ENCODE results near the gene SH2D4B. TPM values are rescaled to one million over a fixed set of nuclear protein-coding genes. Genes with fewer than 3 reads are reported as not detected.

SH2D4B gene
- total and polyA plus RNA-seq, 7 donors: 0.06 to 0.33 TPM; not detected in 5

GRCh38 chr10:80580638-80581468, 43.2 kb downstream of the SH2D4B start:
- no peaks in the 10 kb centered on the region for H3K36me3 ChIP-seq
- H3K4me1 ChIP-seq: no peaks in the 10 kb centered on the region
- no peak overlapping the region for H3K27ac ChIP-seq
- 83 to 89% methylated on average over 7 of the region's 7 CpGs for WGBS, 2 donors
- intact Hi-C loops (cut with DNase I): no loop called here
- DNase-seq: no peak
- peaks cover 0 to 3% (median 0%) of the 10 kb centered on the region in 4 donors for H3K9me3 ChIP-seq
- no peak overlapping the region for H3K4me3 ChIP-seq
- no peak for TF ChIP-seq EP300 (IDR thresholded peaks at IDR 0.05)
- TF ChIP-seq CTCF (IDR thresholded peaks at IDR 0.05): no peak
- TF ChIP-seq POLR2A (IDR thresholded peaks at IDR 0.05): no peak
- TF ChIP-seq POLR2AphosphoS5 (IDR thresholded peaks at IDR 0.05): no peak
- H3K27me3 ChIP-seq: no peaks in the 10 kb centered on the region

- no peak overlapping the region for H3K4me3 ChIP-seq
- H3K4me1 ChIP-seq: no peaks in the 10 kb centered on the region
- no peaks in the 10 kb centered on the region for H3K36me3 ChIP-seq
- no peak for DNase-seq
- intact Hi-C loops (cut with DNase I): no loop called here
- H3K27ac ChIP-seq: no peak overlapping the region
- 22 to 56% methylated on average over 5 of the region's 5 CpGs for WGBS, 2 donors
- TF ChIP-seq POLR2A (IDR thresholded peaks at IDR 0.05) (no peak), EP300 (IDR thresholded peaks at IDR 0.05) (no peak), CTCF (IDR thresholded peaks at IDR 0.05) (no peak), POLR2AphosphoS5 (IDR thresholded peaks at IDR 0.05) (no peak)
- no peaks in the 10 kb centered on the region for H3K27me3 ChIP-seq
- H3K9me3 ChIP-seq: peaks cover 0 to 3% (median 0%) of the 10 kb centered on the region in 4 donors
Observed at GRCh38 chr10:80581469-80581835, 43.8 kb downstream of the SH2D4B start.

- H3K4me1 ChIP-seq: no peaks in the 10 kb centered on the region
- no peak for DNase-seq
- intact Hi-C loops (cut with DNase I): no loop called here
- no peaks in the 10 kb centered on the region for H3K9me3 ChIP-seq
- H3K4me3 ChIP-seq: no peak overlapping the region
- no peaks in the 10 kb centered on the region for H3K27me3 ChIP-seq
- WGBS, 2 donors: 73 to 85% methylated on average over 3 of the region's 3 CpGs
- TF ChIP-seq POLR2AphosphoS5 (IDR thresholded peaks at IDR 0.05) (no peak), EP300 (IDR thresholded peaks at IDR 0.05) (no peak), CTCF (IDR thresholded peaks at IDR 0.05) (no peak), POLR2A (IDR thresholded peaks at IDR 0.05) (no peak)
- no peak overlapping the region for H3K27ac ChIP-seq
- no peaks in the 10 kb centered on the region for H3K36me3 ChIP-seq
Observed at GRCh38 chr10:80582286-80582960, 44.7 kb downstream of the SH2D4B start.

GRCh38 chr10:80583685-80584084, 46.0 kb downstream of the SH2D4B start:
- H3K9me3 ChIP-seq: no peaks in the 10 kb centered on the region
- TF ChIP-seq EP300 (IDR thresholded peaks at IDR 0.05) (no peak), POLR2A (IDR thresholded peaks at IDR 0.05) (no peak), POLR2AphosphoS5 (IDR thresholded peaks at IDR 0.05) (no peak), CTCF (IDR thresholded peaks at IDR 0.05) (no peak)
- no peaks in the 10 kb centered on the region for H3K4me1 ChIP-seq
- H3K27me3 ChIP-seq: peaks cover 0 to 2% (median 0%) of the 10 kb centered on the region in 3 donors
- intact Hi-C loops (cut with DNase I): no loop called here
- DNase-seq: no peak
- no peak overlapping the region for H3K4me3 ChIP-seq
- H3K36me3 ChIP-seq: no peaks in the 10 kb centered on the region
- 75 to 95% methylated on average over 1 of the region's 1 CpG for WGBS, 2 donors
- no peak overlapping the region for H3K27ac ChIP-seq

Data from sigmoid colon (tissue), 7 donors.